HG02759 (cell line): ENCODE data around the gene USP36.

Experiments
- ATAC-seq: cut with Tn5 transposase; IDR thresholded peaks from one replicate; pipeline ENCODE4 v1.9.1; 2021; ENCODE audit warnings: mild to moderate bottlenecking, moderate library complexity; ENCODE audit not compliant: unreplicated experiment

Gene USP36

GRCh38 chr17:78818932-78819331, 21.7 kb downstream of the USP36 start:
- ATAC-seq = no peak

GRCh38 chr17:78818152-78818846, 22.3 kb downstream of the USP36 start:
- ATAC-seq = no peak

GRCh38 chr17:78817123-78817522, 23.5 kb downstream of the USP36 start:
- no peak for ATAC-seq

GRCh38 chr17:78815696-78816095, 24.9 kb downstream of the USP36 start:
- ATAC-seq = no peak

GRCh38 chr17:78812855-78813254, 27.8 kb downstream of the USP36 start:
- ATAC-seq = no peak

GRCh38 chr17:78808163-78808562, 32.5 kb downstream of the USP36 start:
- no peak for ATAC-seq

GRCh38 chr17:78806451-78806850, 34.2 kb downstream of the USP36 start:
- ATAC-seq = no peak

- ATAC-seq = no peak
Observed at GRCh38 chr17:78805301-78805700, 35.3 kb downstream of the USP36 start.

- no peak for ATAC-seq
Observed at GRCh38 chr17:78804777-78805176, 35.8 kb downstream of the USP36 start.

GRCh38 chr17:78803186-78803845, 37.3 kb downstream of the USP36 start:
- ATAC-seq = no peak

GRCh38 chr17:78802459-78802858, 38.2 kb downstream of the USP36 start:
- no peak for ATAC-seq

GRCh38 chr17:78802008-78802407, 38.6 kb downstream of the USP36 start:
- ATAC-seq = no peak

- ATAC-seq = no peak
Observed at GRCh38 chr17:78800132-78800931, 40.3 kb downstream of the USP36 start.

- no peak for ATAC-seq
Observed at GRCh38 chr17:78798695-78799559, 41.7 kb downstream of the USP36 start.

GRCh38 chr17:78797691-78798585, 42.7 kb downstream of the USP36 start:
- no peak for ATAC-seq

- no peak for ATAC-seq
Observed at GRCh38 chr17:78797213-78797612, 43.4 kb downstream of the USP36 start.

- ATAC-seq = no peak
Observed at GRCh38 chr17:78796517-78796900, 44.1 kb downstream of the USP36 start.

GRCh38 chr17:78795861-78796516, 44.6 kb downstream of the USP36 start:
- ATAC-seq = no peak

GRCh38 chr17:78794864-78795640, 45.6 kb downstream of the USP36 start:
- ATAC-seq = no peak
